ENCODE data around the gene FAM200A. TPM values are rescaled to one million over a fixed set of nuclear protein-coding genes. Genes with fewer than 3 reads are reported as not detected.
"Not testable (repeated sequence)": the region's sequence is repeated elsewhere in the genome, so short reads cannot be mapped to it uniquely, and the experiment has no call there.

The FAM200A gene
- 1 to 10 TPM; 4.7 to 7.1 TPM for total RNA-seq

DNA sequence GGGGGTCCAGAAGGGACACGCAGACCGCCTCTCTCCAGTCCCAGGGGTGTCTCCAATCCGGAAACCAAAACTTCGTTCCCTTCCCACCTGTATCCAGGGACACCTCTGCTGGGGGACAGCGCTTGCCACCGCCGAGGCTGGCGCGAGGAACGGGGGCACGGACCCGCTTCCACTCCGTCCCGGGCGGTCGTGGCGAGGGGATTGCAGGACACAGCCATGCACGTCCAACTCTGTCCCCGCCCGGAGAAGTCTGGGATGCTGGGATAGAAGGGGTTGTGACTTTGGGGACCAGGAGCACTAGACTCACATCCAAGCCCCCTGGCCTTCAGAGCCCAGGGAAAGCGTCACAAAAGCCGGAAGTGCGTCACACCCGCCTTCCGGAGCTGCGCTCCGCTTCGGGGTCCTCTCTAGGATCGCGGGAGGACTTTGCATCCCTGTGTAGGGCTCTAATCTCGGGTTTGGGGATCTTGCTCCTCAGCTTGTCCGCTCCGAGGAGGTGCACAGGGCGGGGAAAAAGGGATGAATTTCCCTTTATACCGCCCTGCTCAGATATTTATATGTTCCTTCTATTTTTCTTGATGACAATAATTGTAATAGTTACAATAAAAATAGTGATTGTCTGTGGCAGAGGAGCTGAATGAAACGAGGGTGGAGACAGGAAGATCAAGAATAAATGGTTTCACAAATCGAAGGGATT lies at the start of gene FAM200A:
Gene FAM200A, minus strand, starts transcription at position 348 of the 697 bp plus-strand sequence. CDS start 3,707 bp downstream, outside the sequence.
- H3K4me3 Mint-ChIP-seq: peak within 1 kb of the TSS; percentile 67 to 93
- peaks cover 16 to 20% of the 10 kb centered on the region in 2 donors for H3K36me3 Mint-ChIP-seq (ENCODE audit: insufficient read depth in 2 of 2)
- peak within 1 kb of the TSS; percentile 5 for H3K27ac Mint-ChIP-seq

DNA sequence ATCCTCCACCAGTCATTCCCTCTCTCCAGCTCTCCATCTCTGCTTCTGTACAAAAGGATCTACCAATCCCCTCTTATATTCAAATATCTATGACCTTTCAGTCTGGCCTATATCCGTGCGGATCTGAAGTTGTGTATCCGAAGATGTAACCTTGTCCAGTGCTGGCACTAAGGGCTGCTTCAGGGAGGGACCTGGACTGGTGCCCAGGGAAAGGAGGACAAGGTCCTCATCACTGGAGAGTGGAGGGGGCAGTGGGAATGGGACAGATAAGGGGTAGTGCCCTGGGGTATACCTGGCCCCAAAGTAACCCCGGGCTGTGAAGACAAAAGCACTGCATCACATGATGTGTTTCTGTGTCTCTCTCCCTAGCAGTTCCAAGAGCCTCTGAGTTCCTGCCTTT lies 47.9 kb upstream of the FAM200A start:
- no peaks in the 10 kb centered on the region for H3K27me3 Mint-ChIP-seq (ENCODE audit: low read depth)
- no peak overlapping the region for H3K27ac Mint-ChIP-seq
- H3K36me3 Mint-ChIP-seq (ENCODE audit: insufficient read depth in 2 of 2): no peaks in the 10 kb centered on the region
- H3K4me1 Mint-ChIP-seq (ENCODE audit: low read depth): no peaks in the 10 kb centered on the region
- no peak for DNase-seq
- ATAC-seq (replicated peaks in 1 of 2): no peak
- H3K9me3 Mint-ChIP-seq: no peaks in the 10 kb centered on the region
- H3K4me3 Mint-ChIP-seq: no peak overlapping the region

More for the DNA sequence above, at the start of gene FAM200A:
- ATAC-seq (replicated peaks in 1 of 2) (peak; percentile 99 to 100), DNase-seq (peak; percentile 86 to 89)
- Mint-ChIP-seq H3K9me3 (peaks cover 0 to 2% of the 10 kb centered on the region in 2 donors), H3K27me3 (ENCODE audit: low read depth) (no peaks in the 10 kb centered on the region), H3K4me1 (ENCODE audit: low read depth) (peaks cover 36% of the 10 kb centered on the region)

- ATAC-seq (replicated peaks in 1 of 2): peak; percentile 37 to 66
- Mint-ChIP-seq H3K36me3 (ENCODE audit: insufficient read depth in 2 of 2) (no peaks in the 10 kb centered on the region), H3K27me3 (ENCODE audit: low read depth) (no peaks in the 10 kb centered on the region), H3K27ac (no peak within 1 kb of the TSS), H3K4me3 (no peak within 1 kb of the TSS), H3K9me3 (no peaks in the 10 kb centered on the region), H3K4me1 (ENCODE audit: low read depth) (no peaks in the 10 kb centered on the region)
- peak in 1 of 2 donors; percentile 13 for DNase-seq
Measured at GRCh38 chr7:99597762-99598501, 46.0 kb upstream of the FAM200A start, which contains the start of gene TMEM225B. TSS of gene TMEM225B (plus strand) at chr7:99598267. CDS start at chr7:99604389, 6,122 bp downstream.

DNA sequence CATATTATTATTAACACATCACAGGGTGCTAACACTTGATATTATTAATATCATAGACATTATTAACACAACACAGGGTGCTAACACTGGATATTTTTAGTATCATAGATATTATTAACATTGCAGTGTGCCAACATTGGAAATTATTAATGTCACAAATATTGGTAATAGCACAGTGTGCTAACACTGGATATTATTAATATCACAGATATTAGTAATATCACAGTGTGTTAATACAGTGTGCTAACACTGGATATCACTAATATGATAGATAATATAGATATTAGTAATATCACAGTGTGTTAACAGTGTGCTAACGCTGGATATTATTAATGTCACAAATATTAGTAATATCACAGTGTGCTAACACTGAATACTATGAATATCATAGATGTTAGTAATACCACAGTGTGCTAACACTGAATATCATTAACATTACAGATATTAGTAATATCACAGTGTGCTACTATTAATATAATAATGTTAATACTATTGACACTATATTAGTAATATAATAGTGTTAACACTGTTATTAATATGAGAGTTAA lies 44.6 kb upstream of the FAM200A start:
- H3K4me3 Mint-ChIP-seq: no peak overlapping the region
- H3K4me1 Mint-ChIP-seq (ENCODE audit: low read depth): no peaks in the 10 kb centered on the region
- no peak overlapping the region for H3K27ac Mint-ChIP-seq
- no peaks in the 10 kb centered on the region for H3K27me3 Mint-ChIP-seq (ENCODE audit: low read depth)
- no peaks in the 10 kb centered on the region for H3K36me3 Mint-ChIP-seq (ENCODE audit: insufficient read depth in 2 of 2)
- ATAC-seq (replicated peaks in 1 of 2): no peak
- no peaks in the 10 kb centered on the region for H3K9me3 Mint-ChIP-seq
- DNase-seq: no peak

GRCh38 chr7:99594948-99595745 lies 43.2 kb upstream of the FAM200A start:
- H3K9me3 Mint-ChIP-seq: no peaks in the 10 kb centered on the region
- peak; percentile 28 to 58 for ATAC-seq (replicated peaks in 1 of 2)
- no peak for DNase-seq
- H3K4me1 Mint-ChIP-seq (ENCODE audit: low read depth): no peaks in the 10 kb centered on the region
- H3K27ac Mint-ChIP-seq: no peak overlapping the region
- no peaks in the 10 kb centered on the region for H3K27me3 Mint-ChIP-seq (ENCODE audit: low read depth)
- no peaks in the 10 kb centered on the region for H3K36me3 Mint-ChIP-seq (ENCODE audit: insufficient read depth in 2 of 2)
- no peak overlapping the region for H3K4me3 Mint-ChIP-seq

DNA sequence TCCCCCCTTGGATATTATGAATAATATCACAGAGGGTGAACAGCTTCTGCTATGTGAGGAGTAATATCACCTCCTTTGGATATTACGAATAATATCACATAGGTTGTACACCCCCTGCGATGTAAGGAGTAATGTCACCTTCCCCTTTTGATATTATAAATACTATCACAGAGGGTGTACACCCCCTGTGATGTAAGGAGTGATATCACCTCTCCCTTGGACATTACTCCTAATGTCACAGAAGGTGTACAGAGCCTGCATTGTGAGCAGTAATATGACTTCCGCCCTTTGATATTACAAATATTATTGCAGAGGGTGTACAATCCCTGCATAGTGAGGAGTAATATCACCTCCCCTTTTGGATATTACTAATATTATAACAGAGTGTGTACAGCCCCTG lies 37.0 kb upstream of the FAM200A start:
- DNase-seq: no peak
- H3K9me3 Mint-ChIP-seq: no peaks in the 10 kb centered on the region
- no peaks in the 10 kb centered on the region for H3K27me3 Mint-ChIP-seq (ENCODE audit: low read depth)
- ATAC-seq (replicated peaks in 1 of 2): peak; percentile 26 to 31
- no peaks in the 10 kb centered on the region for H3K36me3 Mint-ChIP-seq (ENCODE audit: insufficient read depth in 2 of 2)
- no peak overlapping the region for H3K27ac Mint-ChIP-seq
- H3K4me3 Mint-ChIP-seq: no peak overlapping the region
- H3K4me1 Mint-ChIP-seq (ENCODE audit: low read depth): no peaks in the 10 kb centered on the region

- H3K36me3 Mint-ChIP-seq (ENCODE audit: insufficient read depth in 2 of 2); DNase-seq; ATAC-seq (replicated peaks in 1 of 2); H3K9me3 Mint-ChIP-seq; H3K27ac Mint-ChIP-seq; H3K27me3 Mint-ChIP-seq (ENCODE audit: low read depth): not testable (repeated sequence)
- Mint-ChIP-seq H3K4me3 (peak overlapping the region; percentile 87 to 89), H3K4me1 (ENCODE audit: low read depth) (peaks cover 30% of the 10 kb centered on the region)
Measured at GRCh38 chr7:99580778-99581332, 28.9 kb upstream of the FAM200A start.

- Mint-ChIP-seq H3K27me3 (ENCODE audit: low read depth) (no peaks in the 10 kb centered on the region), H3K27ac (no peak overlapping the region), H3K4me3 (peak overlapping the region; percentile 87 to 89), H3K4me1 (ENCODE audit: low read depth) (peaks cover 30% of the 10 kb centered on the region), H3K36me3 (ENCODE audit: insufficient read depth in 2 of 2) (no peaks in the 10 kb centered on the region), H3K9me3 (no peaks in the 10 kb centered on the region)
- ATAC-seq (replicated peaks in 1 of 2): peak; percentile 78 to 79
- peak; percentile 65 to 66 for DNase-seq
Measured at GRCh38 chr7:99579956-99580777, 28.3 kb upstream of the FAM200A start.

DNA sequence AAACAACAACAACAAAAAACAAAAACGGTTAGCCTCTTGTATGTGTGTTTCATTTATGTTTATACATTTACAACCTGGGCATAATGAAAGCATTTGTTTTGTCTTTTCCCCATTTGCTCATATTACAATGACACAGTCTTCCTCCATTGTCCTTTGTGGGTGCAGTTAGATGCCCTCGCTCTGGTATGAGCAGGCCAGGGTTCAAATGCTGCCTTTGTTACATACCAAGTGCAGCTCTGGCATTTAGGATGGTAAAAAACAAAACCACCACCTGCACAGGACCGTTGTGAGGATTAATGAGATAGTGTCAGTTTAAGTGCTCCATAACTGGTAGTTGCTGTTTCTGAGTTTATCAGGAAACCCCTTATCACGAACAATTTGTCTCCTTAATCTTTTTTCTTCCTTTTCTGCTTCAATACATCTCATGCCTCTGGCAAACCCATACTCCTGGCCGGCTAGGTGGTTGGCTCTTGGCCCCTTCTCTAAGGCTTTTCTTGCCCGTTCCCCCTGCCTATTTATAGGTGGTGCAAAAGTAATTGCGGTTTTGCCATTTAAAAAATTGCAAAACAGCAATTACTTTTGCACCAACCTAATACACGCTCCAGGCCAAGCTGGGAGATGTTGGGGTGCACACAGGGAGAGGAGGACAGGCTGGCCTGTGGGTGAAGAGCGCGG lies 27.5 kb upstream of the FAM200A start:
- no peak overlapping the region for H3K27ac Mint-ChIP-seq
- H3K4me1 Mint-ChIP-seq (ENCODE audit: low read depth): peaks cover 30% of the 10 kb centered on the region
- no peaks in the 10 kb centered on the region for H3K27me3 Mint-ChIP-seq (ENCODE audit: low read depth)
- ATAC-seq (replicated peaks in 1 of 2): no peak
- peak overlapping the region; percentile 87 to 89 for H3K4me3 Mint-ChIP-seq
- no peak for DNase-seq
- H3K9me3 Mint-ChIP-seq: no peaks in the 10 kb centered on the region
- peaks cover 0 to 2% of the 10 kb centered on the region in 2 donors for H3K36me3 Mint-ChIP-seq (ENCODE audit: insufficient read depth in 2 of 2)

GRCh38 chr7:99576251-99576650 lies 24.3 kb upstream of the FAM200A start:
- ATAC-seq (replicated peaks in 1 of 2) (no peak), DNase-seq (no peak)
- H3K4me1 Mint-ChIP-seq (ENCODE audit: low read depth): peaks cover 28% of the 10 kb centered on the region
- H3K9me3 Mint-ChIP-seq: no peaks in the 10 kb centered on the region
- no peaks in the 10 kb centered on the region for H3K27me3 Mint-ChIP-seq (ENCODE audit: low read depth)
- H3K4me3 Mint-ChIP-seq: no peak overlapping the region
- H3K27ac Mint-ChIP-seq: no peak overlapping the region
- H3K36me3 Mint-ChIP-seq (ENCODE audit: insufficient read depth in 2 of 2): peaks cover 9 to 22% of the 10 kb centered on the region in 2 donors

GRCh38 chr7:99573257-99573656 lies 21.3 kb upstream of the FAM200A start:
- Mint-ChIP-seq H3K27ac (no peak overlapping the region), H3K4me1 (ENCODE audit: low read depth) (peaks cover 7% of the 10 kb centered on the region), H3K4me3 (no peak overlapping the region), H3K27me3 (ENCODE audit: low read depth) (no peaks in the 10 kb centered on the region), H3K9me3 (no peaks in the 10 kb centered on the region), H3K36me3 (ENCODE audit: insufficient read depth in 2 of 2) (peaks cover 9 to 26% of the 10 kb centered on the region in 2 donors)
- ATAC-seq (replicated peaks in 1 of 2): no peak
- no peak for DNase-seq

All from activated T-cell treated with anti-CD3 and anti-CD28 coated beads, Interleukin-2, amount 50 U/mL, for 72 hours (primary cell).